Natural killer cell (primary cell): Measurements from ENCODE around the gene TOPAZ1. TPM values are rescaled to one million over a fixed set of nuclear protein-coding genes. Genes with fewer than 3 reads are reported as not detected.

ENCODE experiments used
- ATAC-seq, 3 donors: fragments of 150-1000 bp in 2 of 3; fragments of 200-7000 bp in 1 of 3; cut with Tn5 transposase; 1 replicate in 1 of 3; 2 replicates in 2 of 3; pipeline ENCODE4 v1.10.0; 2021; ENCODE audit warnings: mild to moderate bottlenecking in 2 of 3, moderate library complexity in 2 of 3
- DNase-seq, 2 donors: peaks; one replicate each; pipeline versions ENCODE4 v3.0.0 to v3.0.0-alpha.2; 2013 to 2021; ENCODE audit warnings: mixed read lengths in 1 of 2
- H3K27ac ChIP-seq: one replicate; pipeline ENCODE4 v1.5.1; 2013; ENCODE audit warnings: mild to moderate bottlenecking, low read length
- H3K27me3 ChIP-seq: one replicate; pipeline ENCODE4 v1.6.1; 2013; ENCODE audit warnings: low read length; ENCODE audit not compliant: control insufficient read depth, insufficient read depth
- H3K36me3 ChIP-seq: one replicate; pipeline ENCODE4 v1.6.1; 2013; ENCODE audit warnings: low read length; ENCODE audit not compliant: control insufficient read depth, insufficient read depth
- H3K4me1 ChIP-seq: one replicate; pipeline ENCODE4 v1.6.1; 2013; ENCODE audit warnings: low read length; ENCODE audit not compliant: control insufficient read depth, insufficient read depth
- H3K4me3 ChIP-seq: one replicate; pipeline ENCODE4 v1.5.1; 2013; ENCODE audit warnings: low read length
- H3K9me3 ChIP-seq: one replicate; pipeline ENCODE4 v1.6.1; 2013; ENCODE audit warnings: low read length; ENCODE audit not compliant: control insufficient read depth, insufficient read depth
- H3K27ac Mint-ChIP-seq, 2 donors: one replicate each; pipeline ENCODE4 v1.8.0; 2022; ENCODE audit warnings: mild to moderate bottlenecking in 2 of 2, mixed read lengths in 2 of 2, moderate library complexity in 1 of 2
- H3K27me3 Mint-ChIP-seq, 2 donors: one replicate each; pipeline ENCODE4 v1.8.0; 2022; ENCODE audit warnings: low read depth in 2 of 2, mixed read lengths in 2 of 2
- H3K36me3 Mint-ChIP-seq: one replicate; pipeline ENCODE4 v1.8.0; 2022; ENCODE audit warnings: mixed read lengths
- H3K4me1 Mint-ChIP-seq, 2 donors: one replicate each; pipeline ENCODE4 v1.8.0; 2022; ENCODE audit warnings: mixed read lengths in 2 of 2
- H3K4me3 Mint-ChIP-seq: one replicate; pipeline ENCODE4 v1.8.0; 2022; ENCODE audit warnings: mild to moderate bottlenecking, moderate library complexity, mixed read lengths
- H3K9me3 Mint-ChIP-seq, 2 donors: one replicate each; pipeline ENCODE4 v1.8.0; 2022; ENCODE audit warnings: mixed read lengths in 2 of 2
- WGBS: methylation state at CpG from one replicate; pipeline ENCODE4 v1.1.7; 2013; ENCODE audit warnings: missing lambda C conversion rate; ENCODE audit not compliant: insufficient coverage; 5-methylcytosine and 5-hydroxymethylcytosine counted together
- intact Hi-C: fragments of 100-400 bp; cut with micrococcal nuclease; formaldehyde crosslinking; loops from one replicate; pipeline ENCODE4 v1.14.2; 2022
- total RNA-seq, 4 donors: library from RNA; stranded (reverse); fragments of 120-200 nt in 1 of 4; gene quantifications; one replicate each; pipeline versions ENCODE4 v1.2.3 to v1.2.4, GENCODE V29; 2013 to 2022
- TF ChIP-seq, protein P1 (sequence below): fragments of 200-600 bp; IDR thresholded peaks from one replicate; pipeline ENCODE4 v1.8.0; 2022; ENCODE audit warnings: antibody characterized with exemption

TOPAZ1 gene
- total RNA-seq, 3 donors from 2014 or later (not counting 1 experiment from before 2014, with no cell fraction given), result not detected

GRCh38 chr3:44232407-44232806 is 9.3 kb upstream of the TOPAZ1 start:
- intact Hi-C loops, result no loop called here
- no peaks in the 10 kb centered on the region for H3K36me3 Mint-ChIP-seq
- H3K27me3 Mint-ChIP-seq, result peaks cover 4 to 18% of the 10 kb centered on the region in 2 donors
- H3K4me1 Mint-ChIP-seq, result peaks cover 13 to 16% of the 10 kb centered on the region in 2 donors
- Histone ChIP-seq H3K4me1 (peaks cover 3% of the 10 kb centered on the region), H3K36me3 (no peaks in the 10 kb centered on the region), H3K27ac (no peak overlapping the region), H3K4me3 (no peak overlapping the region), H3K27me3 (peaks cover 2% of the 10 kb centered on the region), H3K9me3 (no peaks in the 10 kb centered on the region)
- no peak overlapping the region for H3K27ac Mint-ChIP-seq
- DNase-seq (peak in 1 of 2 donors; percentile 14), ATAC-seq (peak; percentile 30 to 70 (median 35))
- WGBS, result 0% methylated on average over 1 of the region's 1 CpG
- no peaks in the 10 kb centered on the region for H3K9me3 Mint-ChIP-seq
- H3K4me3 Mint-ChIP-seq, result no peak overlapping the region
- TF ChIP-seq, protein P1, sequence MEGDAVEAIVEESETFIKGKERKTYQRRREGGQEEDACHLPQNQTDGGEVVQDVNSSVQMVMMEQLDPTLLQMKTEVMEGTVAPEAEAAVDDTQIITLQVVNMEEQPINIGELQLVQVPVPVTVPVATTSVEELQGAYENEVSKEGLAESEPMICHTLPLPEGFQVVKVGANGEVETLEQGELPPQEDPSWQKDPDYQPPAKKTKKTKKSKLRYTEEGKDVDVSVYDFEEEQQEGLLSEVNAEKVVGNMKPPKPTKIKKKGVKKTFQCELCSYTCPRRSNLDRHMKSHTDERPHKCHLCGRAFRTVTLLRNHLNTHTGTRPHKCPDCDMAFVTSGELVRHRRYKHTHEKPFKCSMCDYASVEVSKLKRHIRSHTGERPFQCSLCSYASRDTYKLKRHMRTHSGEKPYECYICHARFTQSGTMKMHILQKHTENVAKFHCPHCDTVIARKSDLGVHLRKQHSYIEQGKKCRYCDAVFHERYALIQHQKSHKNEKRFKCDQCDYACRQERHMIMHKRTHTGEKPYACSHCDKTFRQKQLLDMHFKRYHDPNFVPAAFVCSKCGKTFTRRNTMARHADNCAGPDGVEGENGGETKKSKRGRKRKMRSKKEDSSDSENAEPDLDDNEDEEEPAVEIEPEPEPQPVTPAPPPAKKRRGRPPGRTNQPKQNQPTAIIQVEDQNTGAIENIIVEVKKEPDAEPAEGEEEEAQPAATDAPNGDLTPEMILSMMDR, result no peak

DNA sequence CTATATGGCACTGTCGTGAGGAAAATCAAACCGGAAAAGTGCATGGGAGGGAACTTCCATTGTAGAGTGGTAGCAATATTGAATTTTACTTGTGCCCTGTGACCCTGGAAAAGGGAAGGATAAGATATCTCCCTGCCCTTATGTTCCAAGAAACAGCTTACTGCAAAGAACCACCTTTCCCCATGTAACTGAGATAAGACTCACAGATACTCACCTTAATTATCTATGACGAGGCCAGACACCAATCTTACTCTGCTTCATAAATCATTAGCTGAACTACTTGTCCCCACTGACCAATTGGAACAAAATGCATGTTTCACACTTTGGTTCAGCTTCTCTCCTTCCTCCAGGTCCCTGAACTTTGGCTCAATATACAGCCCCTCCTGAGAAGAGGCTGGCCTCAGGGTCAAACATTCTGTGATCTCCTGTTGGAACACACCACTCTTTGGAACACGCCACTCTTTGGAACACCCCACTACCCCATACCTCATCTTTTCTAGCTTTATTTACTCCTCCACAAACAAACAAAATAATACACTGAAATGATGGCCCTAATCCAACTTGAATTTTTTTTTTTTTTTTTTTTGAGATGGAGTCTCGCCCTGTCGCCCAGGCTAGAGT is 6.9 kb upstream of the TOPAZ1 start:
- intact Hi-C loops, result no loop called here
- Mint-ChIP-seq H3K4me3 (no peak overlapping the region), H3K9me3 (no peaks in the 10 kb centered on the region), H3K27me3 (peaks cover 4 to 19% of the 10 kb centered on the region in 2 donors), H3K27ac (no peak overlapping the region), H3K36me3 (no peaks in the 10 kb centered on the region), H3K4me1 (peaks cover 13 to 16% of the 10 kb centered on the region in 2 donors)
- DNase-seq (no peak), ATAC-seq (no peak)
- no peaks in the 10 kb centered on the region for H3K9me3 ChIP-seq
- H3K27me3 ChIP-seq, result no peaks in the 10 kb centered on the region
- no peak overlapping the region for H3K27ac ChIP-seq
- TF ChIP-seq, protein P1, result no peak
- 94% methylated on average over 6 of the region's 6 CpGs for WGBS
- H3K4me3 ChIP-seq, result no peak overlapping the region
- peaks cover 3% of the 10 kb centered on the region for H3K4me1 ChIP-seq
- H3K36me3 ChIP-seq, result no peaks in the 10 kb centered on the region

GRCh38 chr3:44235604-44236484 is 5.8 kb upstream of the TOPAZ1 start:
- Histone ChIP-seq H3K9me3 (no peaks in the 10 kb centered on the region), H3K27ac (no peak overlapping the region), H3K36me3 (no peaks in the 10 kb centered on the region), H3K4me3 (no peak overlapping the region), H3K27me3 (no peaks in the 10 kb centered on the region), H3K4me1 (peaks cover 3% of the 10 kb centered on the region)
- DNase-seq (peak in 1 of 2 donors; percentile 79), ATAC-seq (peak; percentile 85 to 96 (median 91))
- Mint-ChIP-seq H3K27me3 (peaks cover 4 to 19% of the 10 kb centered on the region in 2 donors), H3K36me3 (no peaks in the 10 kb centered on the region), H3K4me1 (peaks cover 13 to 16% of the 10 kb centered on the region in 2 donors), H3K27ac (no peak overlapping the region), H3K4me3 (no peak overlapping the region), H3K9me3 (no peaks in the 10 kb centered on the region)
- intact Hi-C loops, result loop anchor here (2.0 kb wide), 1 partner anchor 691 kb away; no protein-coding TSS in a partner anchor
- TF ChIP-seq, protein P1, result peak; percentile 75
- whole genome bisulfite sequencing, result 24% methylated on average over 15 of the region's 16 CpGs
